Endothelial cell (in vitro differentiated cells): ENCODE measurements around the gene SYCP2. TPM values are rescaled to one million over a fixed set of nuclear protein-coding genes. Genes with fewer than 3 reads are reported as not detected.

ENCODE experiments used
- DNase-seq: peaks from one replicate; pipeline ENCODE4 v3.0.0; 2021; ENCODE audit warnings: low spot score
- H3K27ac Mint-ChIP-seq: one replicate; pipeline ENCODE4 v1.8.0; 2021; ENCODE audit warnings: mixed read lengths, inconsistent platforms; ENCODE audit not compliant: unreplicated experiment
- H3K27me3 Mint-ChIP-seq: one replicate; pipeline ENCODE4 v1.8.0; 2021; ENCODE audit warnings: mild to moderate bottlenecking, moderate library complexity, mixed read lengths, inconsistent platforms; ENCODE audit not compliant: unreplicated experiment
- H3K36me3 Mint-ChIP-seq: one replicate; pipeline ENCODE4 v1.8.0; 2021; ENCODE audit warnings: mild to moderate bottlenecking, low read depth, mixed read lengths, inconsistent platforms; ENCODE audit not compliant: unreplicated experiment
- H3K4me1 Mint-ChIP-seq: one replicate; pipeline ENCODE4 v1.8.0; 2021; ENCODE audit warnings: mild to moderate bottlenecking, mixed read lengths, inconsistent platforms; ENCODE audit not compliant: unreplicated experiment
- H3K4me3 Mint-ChIP-seq: one replicate; pipeline ENCODE4 v1.8.0; 2021; ENCODE audit warnings: mild to moderate bottlenecking, mixed read lengths, inconsistent platforms; ENCODE audit not compliant: unreplicated experiment
- H3K9me3 Mint-ChIP-seq: one replicate; pipeline ENCODE4 v1.8.0; 2021; ENCODE audit warnings: mixed read lengths, inconsistent platforms; ENCODE audit not compliant: unreplicated experiment
- CTCF ChIP-seq: fragments of 200-600 bp; sonication (generic); IDR thresholded peaks from one replicate; pipeline ENCODE4 v1.5.0; 2021; ENCODE audit warnings: antibody characterized with exemption; ENCODE audit not compliant: unreplicated experiment
- total RNA-seq: library from RNA; stranded (reverse); fragmentation: NEBNext Ultra II Directional; extraction: Animal tissue kit (Norgen Biotek cat#: 25700); gene quantifications from one replicate; pipeline ENCODE4 v1.2.1, GENCODE V29; 2021; ENCODE audit not compliant: unreplicated experiment

Gene SYCP2
- total RNA-seq, 1 donor from 2014 or later: 2.1 TPM

- no peak for TF ChIP-seq CTCF
- no peaks in the 10 kb centered on the region for H3K9me3 Mint-ChIP-seq
- H3K27me3 Mint-ChIP-seq: peaks cover 4% of the 10 kb centered on the region
- H3K36me3 Mint-ChIP-seq: no peaks in the 10 kb centered on the region
- H3K4me3 Mint-ChIP-seq: no peak overlapping the region
- peaks cover 4% of the 10 kb centered on the region for H3K4me1 Mint-ChIP-seq
- DNase-seq: no peak
- H3K27ac Mint-ChIP-seq: no peak overlapping the region
These were observed 11.3 kb upstream of the SYCP2 start for GRCh38 chr20:59944726-59945125.

- no peak for DNase-seq
These were observed 8.8 kb upstream of the SYCP2 start for GRCh38 chr20:59942245-59942644.

GRCh38 chr20:59940956-59941294, 7.5 kb upstream of the SYCP2 start:
- Mint-ChIP-seq H3K27ac (peak overlapping the region; percentile 95), H3K4me3 (peak overlapping the region; percentile 96), H3K36me3 (no peaks in the 10 kb centered on the region), H3K4me1 (peaks cover 11% of the 10 kb centered on the region), H3K27me3 (peaks cover 12% of the 10 kb centered on the region), H3K9me3 (no peaks in the 10 kb centered on the region)
- TF ChIP-seq CTCF: no peak
- DNase-seq: no peak

More at GRCh38 chr20:59942245-59942644, 8.8 kb upstream of the SYCP2 start:
- no peak overlapping the region for H3K27ac Mint-ChIP-seq
- peaks cover 12% of the 10 kb centered on the region for H3K27me3 Mint-ChIP-seq
- H3K36me3 Mint-ChIP-seq: no peaks in the 10 kb centered on the region
- H3K9me3 Mint-ChIP-seq: no peaks in the 10 kb centered on the region
- H3K4me3 Mint-ChIP-seq: no peak overlapping the region
- TF ChIP-seq CTCF: no peak
- H3K4me1 Mint-ChIP-seq: peaks cover 11% of the 10 kb centered on the region

GRCh38 chr20:59940129-59940955, 6.9 kb upstream of the SYCP2 start, which contains the start of the genes FAM217B and PPP1R3D:
Gene FAM217B (plus strand): TSS chr20:59940389. CDS start chr20:59943944, 3,555 bp downstream.
Gene PPP1R3D (minus strand): TSS chr20:59940305. CDS start chr20:59939931, 374 bp downstream.
- H3K27ac Mint-ChIP-seq: peak within 1 kb of the TSS; percentile 95
- peaks cover 12% of the 10 kb centered on the region for H3K27me3 Mint-ChIP-seq
- peak; percentile 95 for DNase-seq
- peak; percentile 27 for TF ChIP-seq CTCF
- H3K4me3 Mint-ChIP-seq: peak within 1 kb of the TSS; percentile 96
- no peaks in the 10 kb centered on the region for H3K36me3 Mint-ChIP-seq
- no peaks in the 10 kb centered on the region for H3K9me3 Mint-ChIP-seq
- peaks cover 11% of the 10 kb centered on the region for H3K4me1 Mint-ChIP-seq

- no peak for TF ChIP-seq CTCF
These were observed 6.4 kb upstream of the SYCP2 start for GRCh38 chr20:59939879-59940128.

More at GRCh38 chr20:59939879-59940128, 6.4 kb upstream of the SYCP2 start:
- Mint-ChIP-seq H3K27me3 (peaks cover 12% of the 10 kb centered on the region), H3K4me1 (peaks cover 11% of the 10 kb centered on the region), H3K4me3 (peak overlapping the region; percentile 89), H3K27ac (peak overlapping the region; percentile 57), H3K9me3 (no peaks in the 10 kb centered on the region), H3K36me3 (no peaks in the 10 kb centered on the region)
- DNase-seq: no peak
